Chondrocyte (in vitro differentiated cells): Measurements from ENCODE around the gene NT5C. TPM values are rescaled to one million over a fixed set of nuclear protein-coding genes. Genes with fewer than 3 reads are reported as not detected.

Experiments
- DNase-seq: peaks from one replicate; pipeline ENCODE4 v3.0.0; 2021; ENCODE audit warnings: mixed read lengths, low spot score
- H3K27ac Mint-ChIP-seq: one replicate; pipeline ENCODE4 v1.8.0; 2021; ENCODE audit warnings: mild to moderate bottlenecking, moderate library complexity, mixed read lengths; ENCODE audit not compliant: unreplicated experiment
- H3K27me3 Mint-ChIP-seq: 2 replicates; pipeline ENCODE4 v1.8.0; 2021; ENCODE audit warnings: low read depth, mixed read lengths
- H3K36me3 Mint-ChIP-seq: 2 replicates; pipeline ENCODE4 v1.8.0; 2021; ENCODE audit warnings: low read depth, mixed read lengths
- H3K4me1 Mint-ChIP-seq: 2 replicates; pipeline ENCODE4 v1.8.0; 2021; ENCODE audit warnings: low read depth, mild to moderate bottlenecking, mixed read lengths
- H3K4me3 Mint-ChIP-seq: one replicate; pipeline ENCODE4 v1.8.0; 2021; ENCODE audit warnings: mild to moderate bottlenecking, moderate library complexity, mixed read lengths; ENCODE audit not compliant: unreplicated experiment
- H3K9me3 Mint-ChIP-seq: 2 replicates; pipeline ENCODE4 v1.8.0; 2021; ENCODE audit warnings: low read depth, mixed read lengths
- CTCF ChIP-seq: fragments of 200-600 bp; sonication (generic); IDR thresholded peaks from 2 replicates; pipeline ENCODE4 v1.5.0; 2021; ENCODE audit warnings: antibody characterized with exemption, mild to moderate bottlenecking, moderate library complexity
- total RNA-seq: library from RNA; stranded (reverse); gene quantifications from 3 replicates; pipeline ENCODE4 v1.2.1, GENCODE V29; 2021

The NT5C gene
- total RNA-seq, 1 donor from 2014 or later, result 31.2 TPM

- Mint-ChIP-seq H3K27me3 (no peaks in the 10 kb centered on the region), H3K9me3 (no peaks in the 10 kb centered on the region), H3K27ac (no peak within 1 kb of the TSS), H3K4me1 (peaks cover 40% of the 10 kb centered on the region), H3K36me3 (no peaks in the 10 kb centered on the region), H3K4me3 (peak within 1 kb of the TSS; percentile 67)
- TF ChIP-seq CTCF, result no peak
- no peak for DNase-seq
These were observed 43.7 kb downstream of the NT5C start, which contains the start of gene SLC16A5 for GRCh38 chr17:75087558-75088453. TSS of gene SLC16A5 (plus strand) at chr17:75087954. CDS start at chr17:75093637, 5,683 bp downstream.

GRCh38 chr17:75087182-75087557 lies 44.4 kb downstream of the NT5C start:
- Mint-ChIP-seq H3K4me1 (peaks cover 46% of the 10 kb centered on the region), H3K4me3 (peak overlapping the region; percentile 54), H3K27me3 (no peaks in the 10 kb centered on the region), H3K36me3 (no peaks in the 10 kb centered on the region), H3K9me3 (no peaks in the 10 kb centered on the region), H3K27ac (no peak overlapping the region)
- TF ChIP-seq CTCF, result no peak
- DNase-seq, result no peak

GRCh38 chr17:75086496-75087181 lies 44.9 kb downstream of the NT5C start:
- no peak for TF ChIP-seq CTCF
- no peak for DNase-seq
- H3K4me3 Mint-ChIP-seq, result no peak overlapping the region
- no peak overlapping the region for H3K27ac Mint-ChIP-seq
- no peaks in the 10 kb centered on the region for H3K36me3 Mint-ChIP-seq
- peaks cover 50% of the 10 kb centered on the region for H3K4me1 Mint-ChIP-seq
- H3K9me3 Mint-ChIP-seq, result no peaks in the 10 kb centered on the region
- H3K27me3 Mint-ChIP-seq, result no peaks in the 10 kb centered on the region

- Mint-ChIP-seq H3K27me3 (no peaks in the 10 kb centered on the region), H3K4me3 (no peak overlapping the region), H3K4me1 (peaks cover 55% of the 10 kb centered on the region), H3K9me3 (no peaks in the 10 kb centered on the region), H3K27ac (peak overlapping the region; percentile 42), H3K36me3 (no peaks in the 10 kb centered on the region)
- TF ChIP-seq CTCF, result peak; percentile 37
- DNase-seq, result no peak
These were observed 47.4 kb downstream of the NT5C start for GRCh38 chr17:75084039-75084660.

- Mint-ChIP-seq H3K27me3 (no peaks in the 10 kb centered on the region), H3K4me1 (peaks cover 61% of the 10 kb centered on the region), H3K27ac (peak overlapping the region; percentile 55), H3K36me3 (no peaks in the 10 kb centered on the region), H3K9me3 (no peaks in the 10 kb centered on the region), H3K4me3 (no peak overlapping the region)
- no peak for DNase-seq
- no peak for TF ChIP-seq CTCF
These were observed 48.9 kb downstream of the NT5C start for GRCh38 chr17:75082683-75083082.
